Measurements from ENCODE around the gene ANKRD16.
A peak's percentile ranks its signal among the peaks of the same experiment; 100 is the strongest.

The ANKRD16 gene

GRCh38 chr10:5889624-5890451, at the start of gene ANKRD16, which contains the start of gene FBH1:
TSS of gene ANKRD16 (minus strand) at chr10:5889893. CDS start at chr10:5889354, 539 bp downstream.
TSS of gene FBH1 (plus strand) at chr10:5890243. CDS start at chr10:5890346, 103 bp downstream.
- no peak for TF ChIP-seq TOX (CRISPR knock-in tag; IDR thresholded peaks at IDR 0.05; ENCODE audit: borderline replicate concordance)
- ATAC-seq: peak; percentile 95

- no peak for TF ChIP-seq BACH2 (CRISPR knock-in tag; IDR thresholded peaks at IDR 0.05; ENCODE audit: borderline replicate concordance)
- ATAC-seq: no peak
Measured at GRCh38 chr10:5938291-5938690, 48.6 kb upstream of the ANKRD16 start.

DNA sequence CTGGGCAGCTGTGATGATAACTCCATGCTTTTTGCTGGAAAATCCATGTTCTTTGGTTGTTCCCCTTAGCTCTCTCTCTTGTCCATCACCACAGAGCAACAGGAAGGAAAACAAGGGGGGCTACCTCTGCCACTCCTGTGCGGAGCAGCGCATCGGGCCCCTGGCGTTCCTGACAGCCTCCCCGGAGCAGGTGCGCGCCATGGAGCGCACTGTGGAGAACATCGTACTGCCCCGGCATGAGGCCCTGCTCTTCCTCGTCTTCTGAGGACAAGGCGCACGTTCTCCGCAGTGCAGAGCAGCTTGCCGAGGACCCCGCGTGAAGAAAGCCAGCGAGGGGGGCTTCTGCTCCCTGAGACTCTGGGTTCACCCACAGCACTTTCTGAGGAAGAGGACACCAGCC, 47.3 kb upstream of the ANKRD16 start:
- TF ChIP-seq GLIS3 (CRISPR knock-in tag; IDR thresholded peaks at IDR 0.05): no peak
- TF ChIP-seq, protein P1, sequence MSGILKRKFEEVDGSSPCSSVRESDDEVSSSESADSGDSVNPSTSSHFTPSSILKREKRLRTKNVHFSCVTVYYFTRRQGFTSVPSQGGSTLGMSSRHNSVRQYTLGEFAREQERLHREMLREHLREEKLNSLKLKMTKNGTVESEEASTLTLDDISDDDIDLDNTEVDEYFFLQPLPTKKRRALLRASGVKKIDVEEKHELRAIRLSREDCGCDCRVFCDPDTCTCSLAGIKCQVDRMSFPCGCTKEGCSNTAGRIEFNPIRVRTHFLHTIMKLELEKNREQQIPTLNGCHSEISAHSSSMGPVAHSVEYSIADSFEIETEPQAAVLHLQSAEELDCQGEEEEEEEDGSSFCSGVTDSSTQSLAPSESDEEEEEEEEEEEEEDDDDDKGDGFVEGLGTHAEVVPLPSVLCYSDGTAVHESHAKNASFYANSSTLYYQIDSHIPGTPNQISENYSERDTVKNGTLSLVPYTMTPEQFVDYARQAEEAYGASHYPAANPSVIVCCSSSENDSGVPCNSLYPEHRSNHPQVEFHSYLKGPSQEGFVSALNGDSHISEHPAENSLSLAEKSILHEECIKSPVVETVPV (CRISPR knock-in tag; IDR thresholded peaks at IDR 0.05): no peak
- TF ChIP-seq ZNF70 (CRISPR knock-in tag; IDR thresholded peaks at IDR 0.05): no peak
- no peak for TF ChIP-seq ISL1 (CRISPR knock-in tag; IDR thresholded peaks at IDR 0.05)
- TF ChIP-seq CREB5 (CRISPR knock-in tag; IDR thresholded peaks at IDR 0.05; ENCODE audit: low read depth): no peak
- TF ChIP-seq POU6F1 (CRISPR knock-in tag; IDR thresholded peaks at IDR 0.05; ENCODE audit: borderline replicate concordance, low read depth): no peak
- TF ChIP-seq, protein P2, sequence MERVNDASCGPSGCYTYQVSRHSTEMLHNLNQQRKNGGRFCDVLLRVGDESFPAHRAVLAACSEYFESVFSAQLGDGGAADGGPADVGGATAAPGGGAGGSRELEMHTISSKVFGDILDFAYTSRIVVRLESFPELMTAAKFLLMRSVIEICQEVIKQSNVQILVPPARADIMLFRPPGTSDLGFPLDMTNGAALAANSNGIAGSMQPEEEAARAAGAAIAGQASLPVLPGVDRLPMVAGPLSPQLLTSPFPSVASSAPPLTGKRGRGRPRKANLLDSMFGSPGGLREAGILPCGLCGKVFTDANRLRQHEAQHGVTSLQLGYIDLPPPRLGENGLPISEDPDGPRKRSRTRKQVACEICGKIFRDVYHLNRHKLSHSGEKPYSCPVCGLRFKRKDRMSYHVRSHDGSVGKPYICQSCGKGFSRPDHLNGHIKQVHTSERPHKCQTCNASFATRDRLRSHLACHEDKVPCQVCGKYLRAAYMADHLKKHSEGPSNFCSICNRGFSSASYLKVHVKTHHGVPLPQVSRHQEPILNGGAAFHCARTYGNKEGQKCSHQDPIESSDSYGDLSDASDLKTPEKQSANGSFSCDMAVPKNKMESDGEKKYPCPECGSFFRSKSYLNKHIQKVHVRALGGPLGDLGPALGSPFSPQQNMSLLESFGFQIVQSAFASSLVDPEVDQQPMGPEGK (CRISPR knock-in tag; IDR thresholded peaks at IDR 0.05; ENCODE audit: borderline replicate concordance): no peak
- TF ChIP-seq RARB (CRISPR knock-in tag; IDR thresholded peaks at IDR 0.05): no peak
- no peak for TF ChIP-seq PPARA (CRISPR knock-in tag; IDR thresholded peaks at IDR 0.05; ENCODE audit: borderline replicate concordance)
- TF ChIP-seq ARNTL (CRISPR knock-in tag; IDR thresholded peaks at IDR 0.05; ENCODE audit: borderline replicate concordance, low read depth): no peak
- no peak for TF ChIP-seq SNAI2 (CRISPR knock-in tag; IDR thresholded peaks at IDR 0.05)
- no peak for TF ChIP-seq CSDC2 (CRISPR knock-in tag; IDR thresholded peaks at IDR 0.05)
- no peak for TF ChIP-seq ZNF8 (CRISPR knock-in tag; IDR thresholded peaks at IDR 0.05)

GRCh38 chr10:5935628-5936027, 45.9 kb upstream of the ANKRD16 start:
- ATAC-seq: no peak
- no peak for TF ChIP-seq ZNF565 (CRISPR knock-in tag; conservative IDR thresholded peaks at IDR 0.05; ENCODE audit: low read depth)
- no peak for TF ChIP-seq OSR1 (CRISPR knock-in tag; IDR thresholded peaks at IDR 0.05)
- TF ChIP-seq ZNF70 (CRISPR knock-in tag; IDR thresholded peaks at IDR 0.05): no peak
- no peak for TF ChIP-seq ZNF8 (CRISPR knock-in tag; IDR thresholded peaks at IDR 0.05)
- no peak for TF ChIP-seq PPARA (CRISPR knock-in tag; IDR thresholded peaks at IDR 0.05; ENCODE audit: borderline replicate concordance)
- TF ChIP-seq ISL1 (CRISPR knock-in tag; IDR thresholded peaks at IDR 0.05): no peak
- TF ChIP-seq ZC3H10 (CRISPR knock-in tag; IDR thresholded peaks at IDR 0.05): no peak
- TF ChIP-seq RARB (CRISPR knock-in tag; IDR thresholded peaks at IDR 0.05): no peak
- no peak for TF ChIP-seq TCF4 (CRISPR knock-in tag; IDR thresholded peaks at IDR 0.05; ENCODE audit: borderline replicate concordance)
- TF ChIP-seq ZFP30 (CRISPR knock-in tag; IDR thresholded peaks at IDR 0.05): no peak
- TF ChIP-seq TOX (CRISPR knock-in tag; IDR thresholded peaks at IDR 0.05; ENCODE audit: borderline replicate concordance): no peak

More for the DNA sequence above, 47.3 kb upstream of the ANKRD16 start:
- no peak for ATAC-seq

Measured in SK-N-SH treated with all-trans-retinoic acid at 6 μM for 48 hours (cell line).